GM12801 (cell line): ENCODE measurements around the gene PPM1F.

Source experiments
- CTCF ChIP-seq: IDR thresholded peaks from one replicate; pipeline ENCODE4 v1.5.1; 2011; ENCODE audit warnings: control low read depth; ENCODE audit not compliant: insufficient read length; ENCODE audit errors: extremely low read depth

Gene PPM1F

GRCh38 chr22:21967693-21968271 lies 15.1 kb upstream of the PPM1F start:
- no peak for TF ChIP-seq CTCF

GRCh38 chr22:21966643-21967516 lies 14.2 kb upstream of the PPM1F start:
- no peak for TF ChIP-seq CTCF

GRCh38 chr22:21965762-21966288 lies 13.2 kb upstream of the PPM1F start:
- TF ChIP-seq CTCF, result no peak

- TF ChIP-seq CTCF, result no peak
These were observed 12.4 kb upstream of the PPM1F start for GRCh38 chr22:21964918-21965484.

GRCh38 chr22:21964234-21964633 lies 11.6 kb upstream of the PPM1F start:
- TF ChIP-seq CTCF, result no peak

- no peak for TF ChIP-seq CTCF
These were observed 11.2 kb upstream of the PPM1F start for GRCh38 chr22:21963790-21964211.

GRCh38 chr22:21963286-21963685 lies 10.6 kb upstream of the PPM1F start:
- no peak for TF ChIP-seq CTCF
